HG03103 (cell line): ENCODE data around the gene PALB2.

Experiments
- ATAC-seq: cut with Tn5 transposase; IDR thresholded peaks from one replicate; pipeline ENCODE4 v1.9.1; 2021; ENCODE audit warnings: low read depth; ENCODE audit not compliant: unreplicated experiment

PALB2 gene

DNA sequence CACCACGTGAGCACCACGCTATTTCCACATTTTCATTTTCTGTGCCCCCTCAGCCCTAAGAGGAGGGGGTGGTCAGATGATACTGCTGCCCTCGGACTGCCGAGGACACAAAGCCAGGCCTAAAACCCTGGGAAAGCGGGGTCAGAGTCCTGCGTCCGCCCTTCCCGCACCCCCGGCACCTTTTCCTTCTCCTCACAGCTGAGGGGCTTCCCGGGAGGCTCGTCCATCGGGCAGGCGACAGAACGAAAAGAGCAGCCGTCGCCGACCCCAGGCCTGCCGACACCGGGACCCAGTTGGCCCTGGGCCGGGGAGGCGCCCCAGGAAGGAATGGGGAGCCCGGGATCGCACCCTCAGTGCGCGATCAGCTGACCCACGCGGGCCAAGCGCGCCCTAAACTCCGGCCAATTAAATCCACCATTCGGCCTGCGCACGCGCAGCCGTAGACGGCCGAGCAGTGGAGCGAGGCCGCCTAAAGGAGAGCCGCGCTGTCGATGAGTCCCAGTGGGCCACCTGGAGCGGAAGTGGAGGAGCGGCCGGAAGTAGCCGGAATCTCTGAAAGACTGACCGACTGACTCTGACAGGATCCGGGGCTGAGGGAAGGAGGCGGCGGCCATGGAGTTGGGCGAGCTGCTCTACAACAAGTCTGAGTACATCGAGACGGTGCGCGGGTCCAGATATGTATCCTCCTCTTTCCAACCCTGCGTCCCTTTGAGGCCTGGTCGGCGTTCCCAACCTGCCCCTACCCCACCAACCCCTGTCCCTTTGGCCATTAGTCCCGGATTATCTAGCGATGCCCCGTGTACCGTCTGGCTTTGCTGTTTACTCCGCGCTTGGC lies at the start of gene PALB2, which contains the start of gene DCTN5:
PALB2 (minus strand) TSS at position 380 of the 835 bp plus-strand sequence; CDS start at position 227, 153 bp downstream.
DCTN5 (plus strand) TSS at position 536 of the 835 bp plus-strand sequence; CDS start at position 613, 77 bp downstream.
- ATAC-seq = peak; percentile 91

GRCh38 chr16:23689442-23690187 lies 48.5 kb upstream of the PALB2 start:
- no peak for ATAC-seq

DNA sequence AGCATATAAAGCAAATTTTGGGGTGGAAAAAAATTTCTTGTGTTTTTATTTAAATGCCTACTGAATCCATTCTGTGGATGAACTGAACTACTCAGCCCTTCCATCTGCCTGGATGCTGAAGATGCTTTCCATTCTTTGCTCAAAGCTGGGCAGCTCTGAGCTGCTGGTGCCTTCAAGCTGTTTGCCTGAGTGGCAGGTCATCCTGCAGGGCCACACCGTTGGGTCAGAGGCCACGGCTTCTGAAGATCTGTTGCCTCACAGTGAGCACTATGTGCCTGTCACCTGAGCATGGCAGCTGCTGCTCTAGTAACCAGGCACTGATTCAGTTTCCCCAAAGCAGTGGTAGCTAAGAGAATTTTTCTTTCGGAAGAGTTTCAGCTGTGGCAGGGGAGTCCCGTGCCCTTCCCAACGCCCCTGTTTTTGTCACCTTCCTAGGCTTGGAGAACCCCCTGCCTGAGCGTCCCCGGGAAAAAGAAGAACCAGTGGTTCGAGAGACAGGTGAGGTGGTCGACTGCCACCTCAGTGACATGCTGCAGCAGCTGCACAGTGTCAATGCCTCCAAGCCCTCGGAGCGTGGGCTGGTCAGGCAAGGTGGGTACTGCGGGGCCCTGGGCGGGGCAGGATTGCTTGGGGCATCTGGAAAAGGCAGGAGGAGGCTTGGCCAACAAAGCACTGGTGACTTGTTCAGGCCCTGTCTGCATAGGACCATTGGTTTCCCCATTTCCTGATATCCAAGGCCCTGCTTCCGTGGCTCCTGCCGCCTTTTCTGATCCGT lies 46.1 kb upstream of the PALB2 start:
- no peak for ATAC-seq

- no peak for ATAC-seq
These were observed 42.4 kb upstream of the PALB2 start for GRCh38 chr16:23683487-23683886.

- ATAC-seq = no peak
These were observed 41.1 kb upstream of the PALB2 start for GRCh38 chr16:23682181-23682580.

GRCh38 chr16:23679986-23680336 lies 38.9 kb upstream of the PALB2 start:
- no peak for ATAC-seq

- no peak for ATAC-seq
These were observed 38.3 kb upstream of the PALB2 start for GRCh38 chr16:23679274-23679985.

DNA sequence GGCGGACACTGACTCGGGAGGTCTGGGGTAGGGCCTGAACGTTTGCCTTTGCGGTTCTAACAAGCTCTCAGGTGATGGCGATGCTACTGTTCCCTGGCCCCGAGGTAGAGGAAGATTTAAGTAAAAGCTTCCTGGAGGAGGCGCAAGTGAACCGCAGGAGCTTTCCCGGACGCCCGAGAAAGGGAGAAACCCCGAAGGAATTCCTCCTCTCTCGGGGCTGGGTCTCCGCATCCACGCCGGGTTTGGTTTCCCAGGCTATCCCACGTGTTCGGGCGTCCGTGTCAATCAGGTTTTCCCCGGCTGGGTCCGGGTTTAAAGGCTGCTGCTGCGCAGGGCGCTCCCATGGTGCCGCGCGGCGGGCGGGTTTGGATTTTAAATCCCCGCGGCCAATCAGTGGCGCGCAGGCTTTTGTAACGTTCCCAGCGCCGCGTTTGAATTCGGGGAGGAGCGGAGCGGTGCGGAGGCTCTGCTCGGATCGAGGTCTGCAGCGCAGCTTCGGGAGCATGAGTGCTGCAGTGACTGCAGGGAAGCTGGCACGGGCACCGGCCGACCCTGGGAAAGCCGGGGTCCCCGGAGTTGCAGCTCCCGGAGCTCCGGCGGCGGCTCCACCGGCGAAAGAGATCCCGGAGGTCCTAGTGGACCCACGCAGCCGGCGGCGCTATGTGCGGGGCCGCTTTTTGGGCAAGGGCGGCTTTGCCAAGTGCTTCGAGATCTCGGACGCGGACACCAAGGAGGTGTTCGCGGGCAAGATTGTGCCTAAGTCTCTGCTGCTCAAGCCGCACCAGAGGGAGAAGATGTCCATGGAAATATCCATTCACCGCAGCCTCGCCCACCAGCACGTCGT lies 37.5 kb upstream of the PALB2 start, which contains the start of gene PLK1:
PLK1 (plus strand) TSS at position 460 of the 844 bp plus-strand sequence; CDS start at position 504, 44 bp downstream.
- peak; percentile 76 for ATAC-seq

DNA sequence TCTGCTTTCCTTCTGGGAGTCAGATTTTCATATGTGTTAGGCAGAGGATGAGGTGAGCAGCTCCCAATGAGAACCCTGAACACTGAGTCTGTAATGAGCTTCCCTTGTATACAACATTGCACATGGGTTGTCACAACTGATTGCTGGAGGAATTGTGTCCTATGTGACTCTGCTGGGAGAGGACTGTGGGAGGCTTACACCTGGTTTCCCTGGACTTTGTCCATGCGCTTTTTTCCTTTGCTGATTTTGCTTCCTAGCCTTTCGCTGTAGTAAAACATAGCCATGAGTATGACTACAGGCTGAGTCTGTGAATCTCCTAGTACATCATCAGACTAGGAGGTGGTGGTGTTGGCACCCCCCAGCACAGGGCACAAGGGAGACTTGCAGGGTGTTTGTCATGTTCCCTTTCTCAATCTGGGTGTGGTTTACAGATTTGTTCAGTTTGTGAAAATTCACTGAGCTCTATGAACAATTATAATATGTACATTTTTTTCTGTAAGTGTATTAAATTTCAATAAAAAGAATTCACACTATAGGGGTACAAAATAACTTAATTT lies 35.9 kb upstream of the PALB2 start:
- ATAC-seq = no peak

DNA sequence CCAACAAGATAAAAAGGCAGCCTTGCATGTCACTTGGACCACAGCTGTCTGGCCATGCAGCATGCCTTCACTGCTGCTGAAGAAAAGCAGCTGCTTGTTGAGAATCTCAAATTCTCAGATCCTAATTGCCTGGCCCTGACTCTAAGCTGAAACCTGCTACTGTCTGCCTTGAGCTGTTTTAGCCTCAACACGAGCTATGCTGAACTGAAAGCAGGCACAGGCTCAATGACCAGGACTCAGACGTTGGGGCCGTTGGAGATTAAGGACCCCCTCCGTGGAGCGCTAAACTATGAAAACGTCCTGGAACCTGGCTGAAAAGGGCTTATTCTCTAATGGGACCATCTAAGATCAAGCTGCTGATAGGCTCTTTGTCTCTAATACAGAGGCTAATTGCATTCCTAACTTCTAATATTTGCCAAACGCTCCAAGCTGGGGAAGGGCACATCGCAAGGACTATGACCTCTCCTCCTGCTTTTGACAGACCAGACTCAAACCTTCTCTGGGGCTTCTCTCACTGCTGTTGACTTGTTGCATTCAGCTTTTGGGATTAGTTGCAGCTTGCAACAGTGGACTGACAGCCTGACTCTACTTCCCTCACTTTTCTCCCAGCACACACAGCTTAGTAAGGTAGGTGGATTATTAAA lies 33.0 kb upstream of the PALB2 start:
- ATAC-seq = no peak

- peak; percentile 92 for ATAC-seq
These were observed 29.1 kb upstream of the PALB2 start for GRCh38 chr16:23670137-23670776.

GRCh38 chr16:23668873-23669272 lies 27.8 kb upstream of the PALB2 start:
- ATAC-seq = no peak

DNA sequence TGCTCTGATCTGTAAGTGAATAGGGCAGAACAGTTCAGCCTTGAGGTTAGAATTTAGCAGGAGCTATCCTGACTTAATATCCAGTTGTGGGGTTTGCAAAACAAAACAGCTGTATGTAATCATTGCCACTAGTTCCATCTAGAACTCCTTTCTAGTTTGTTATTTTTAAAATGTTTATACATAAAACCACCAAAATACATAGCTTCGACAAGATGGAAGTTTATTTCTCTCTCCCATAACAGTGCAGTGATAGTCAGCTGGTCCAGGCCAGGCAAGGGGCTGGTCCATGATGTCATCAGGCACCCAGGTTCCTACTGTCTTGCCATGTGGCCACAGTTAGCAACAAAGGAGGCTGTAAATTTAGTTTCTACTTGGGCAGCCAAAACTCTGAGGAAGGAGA lies 27.1 kb upstream of the PALB2 start:
- no peak for ATAC-seq

DNA sequence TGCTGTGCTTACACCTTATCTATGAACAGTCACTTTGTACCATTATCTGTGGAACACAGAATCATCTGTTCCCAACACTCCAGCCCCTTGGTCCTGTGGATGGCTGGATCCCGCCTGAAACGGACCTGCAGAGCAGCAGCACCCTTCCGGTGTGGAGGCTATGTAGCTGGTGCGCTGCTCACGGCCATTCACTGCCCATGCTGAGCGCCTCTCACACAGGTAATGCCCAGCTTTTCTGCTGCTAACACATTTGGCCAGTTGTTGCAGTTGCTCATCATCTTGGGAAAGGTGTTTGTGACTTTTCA lies 26.2 kb upstream of the PALB2 start:
- ATAC-seq = no peak

DNA sequence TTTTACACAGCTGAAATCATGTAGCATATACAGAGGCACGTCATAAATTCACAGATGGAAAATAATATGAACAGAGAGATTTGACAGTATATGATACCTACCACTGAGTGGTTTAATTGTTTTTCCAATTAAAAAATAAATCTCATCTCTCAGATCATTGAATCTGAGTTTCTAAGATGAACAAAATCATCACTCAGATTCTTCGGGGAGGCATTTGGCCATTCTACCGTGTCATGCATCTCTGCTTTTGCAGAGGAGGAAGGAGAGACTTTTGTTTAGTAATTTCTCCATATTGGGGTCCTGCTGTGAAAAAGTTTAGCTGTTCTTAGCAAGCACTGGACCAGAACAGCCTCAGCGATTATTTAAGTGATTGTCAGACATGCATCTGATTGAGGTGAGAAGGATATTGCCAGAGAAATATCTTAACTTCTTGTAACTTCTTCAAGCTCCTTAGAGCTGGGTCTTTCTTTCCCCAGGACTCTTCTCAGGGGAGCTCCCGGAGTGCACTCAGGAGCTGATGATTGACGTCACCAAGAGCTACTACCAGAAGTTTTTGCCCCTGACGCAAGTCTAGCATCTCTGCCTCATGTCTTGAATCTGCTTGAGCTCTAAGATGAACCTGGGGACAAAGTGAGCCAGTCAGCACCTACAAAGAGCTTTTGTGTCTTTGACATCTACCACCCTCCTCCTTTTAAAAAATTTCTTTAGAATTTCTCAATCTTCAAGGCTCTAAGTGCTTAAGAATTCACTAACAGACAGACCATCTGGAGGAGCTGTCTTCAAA lies 25.7 kb upstream of the PALB2 start:
- ATAC-seq = no peak

DNA sequence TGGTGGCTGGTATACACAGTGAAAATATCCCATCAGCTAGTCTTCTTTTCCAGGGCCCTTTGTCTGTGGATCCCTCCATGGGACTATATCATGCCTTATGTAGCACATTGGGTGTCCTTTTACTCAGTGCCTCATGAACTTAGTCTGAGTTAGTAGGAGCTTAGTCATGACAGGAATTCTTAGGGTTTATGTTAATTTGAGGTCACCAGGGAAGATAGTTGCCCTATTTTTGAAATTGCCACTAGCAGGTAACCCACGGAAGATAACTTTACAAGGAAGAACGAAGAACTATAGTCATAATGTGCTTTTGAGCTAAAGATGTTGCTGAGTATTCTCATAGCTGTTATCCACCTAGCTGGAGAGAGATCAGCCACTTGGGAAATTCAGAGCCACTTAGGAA lies 22.8 kb upstream of the PALB2 start:
- no peak for ATAC-seq

DNA sequence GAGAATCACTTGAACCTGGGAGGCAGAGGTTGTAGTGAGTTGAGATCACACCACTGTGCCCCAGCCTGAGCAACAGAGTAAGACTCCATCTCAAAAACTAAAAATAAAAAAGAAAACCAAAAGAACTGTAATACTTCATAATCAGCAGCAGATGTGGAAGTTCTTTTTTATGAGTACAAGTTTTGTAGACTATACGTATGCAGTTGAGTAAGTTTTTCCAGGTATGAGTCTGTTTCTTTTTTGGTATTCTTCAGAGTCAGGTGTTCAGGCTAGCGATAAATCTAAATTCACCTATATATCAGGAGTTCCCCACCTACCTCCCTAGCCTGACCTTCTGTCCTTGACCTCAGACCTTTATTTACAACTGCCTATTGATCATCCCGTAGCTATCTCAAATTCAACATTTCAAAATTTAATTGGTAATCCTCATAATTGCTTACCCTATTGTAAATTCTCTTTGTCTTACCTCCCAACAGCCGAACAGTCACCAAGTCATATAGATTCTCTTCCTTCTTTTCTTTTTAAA lies 10.9 kb upstream of the PALB2 start:
- no peak for ATAC-seq
